COR-L47 (cell line): ENCODE results near the gene TRMT13.

Experiments used
- DNase-seq: peaks from one replicate; lab custom pipeline; 2025; lab: John Stamatoyannopoulos, UW

The TRMT13 gene

GRCh38 chr1:100132566-100133477 is at the start of gene TRMT13, which contains the start of gene SASS6:
TRMT13 (plus strand) TSS chr1:100133163; CDS start chr1:100133169, 6 bp downstream.
SASS6 (minus strand) TSS chr1:100132930; CDS start chr1:100132814, 116 bp downstream.
- peak; percentile 96 for DNase-seq

- DNase-seq, result no peak
Measured at GRCh38 chr1:100087396-100087795, 45.6 kb upstream of the TRMT13 start.

GRCh38 chr1:100089082-100089481 is 43.9 kb upstream of the TRMT13 start:
- DNase-seq, result no peak

- no peak for DNase-seq
Measured at GRCh38 chr1:100090471-100090870, 42.5 kb upstream of the TRMT13 start.

GRCh38 chr1:100100202-100100601 is 32.8 kb upstream of the TRMT13 start:
- DNase-seq, result no peak

GRCh38 chr1:100101564-100101963 is 31.4 kb upstream of the TRMT13 start:
- no peak for DNase-seq

- no peak for DNase-seq
Measured at GRCh38 chr1:100107696-100108095, 25.3 kb upstream of the TRMT13 start.

GRCh38 chr1:100109554-100110066 is 23.4 kb upstream of the TRMT13 start:
- no peak for DNase-seq

GRCh38 chr1:100115524-100115923 is 17.4 kb upstream of the TRMT13 start:
- no peak for DNase-seq

- no peak for DNase-seq
Measured at GRCh38 chr1:100122177-100122576, 10.8 kb upstream of the TRMT13 start.

GRCh38 chr1:100127226-100127625 is 5.7 kb upstream of the TRMT13 start:
- no peak for DNase-seq

- no peak for DNase-seq
Measured at GRCh38 chr1:100130552-100131077, 2.3 kb upstream of the TRMT13 start.

GRCh38 chr1:100131623-100132022 is 1.3 kb upstream of the TRMT13 start:
- DNase-seq, result no peak

- no peak for DNase-seq
Measured at GRCh38 chr1:100134872-100135271, 1.9 kb downstream of the TRMT13 start.

- DNase-seq, result no peak
Measured at GRCh38 chr1:100137602-100138001, 4.6 kb downstream of the TRMT13 start.

GRCh38 chr1:100141192-100141591 is 8.2 kb downstream of the TRMT13 start:
- no peak for DNase-seq

- DNase-seq, result no peak
Measured at GRCh38 chr1:100142343-100142742, 9.4 kb downstream of the TRMT13 start.

- no peak for DNase-seq
Measured at GRCh38 chr1:100145116-100145515, 12.2 kb downstream of the TRMT13 start.

GRCh38 chr1:100146958-100147357 is 14.0 kb downstream of the TRMT13 start:
- no peak for DNase-seq

GRCh38 chr1:100147875-100148274 is 14.9 kb downstream of the TRMT13 start:
- no peak for DNase-seq

GRCh38 chr1:100151679-100152078 is 18.7 kb downstream of the TRMT13 start:
- no peak for DNase-seq

GRCh38 chr1:100152271-100152670 is 19.3 kb downstream of the TRMT13 start:
- DNase-seq, result no peak

- DNase-seq, result no peak
Measured at GRCh38 chr1:100162881-100163280, 29.9 kb downstream of the TRMT13 start.
